ENCODE measurements around the gene TMEM128.

- TF ChIP-seq CTCF (IDR thresholded peaks at IDR 0.05) = no peak
- no peak for TF ChIP-seq POLR2A (IDR thresholded peaks at IDR 0.05)
- TF ChIP-seq POLR2AphosphoS5 (IDR thresholded peaks at IDR 0.05) = no peak
These were observed 43.6 kb downstream of the TMEM128 start for GRCh38 chr4:4204401-4204745.

All from prostate gland (tissue), 2 donors.